Natural killer cell (primary cell): Measurements from ENCODE around the gene TPRG1. TPM values are rescaled to one million over a fixed set of nuclear protein-coding genes. Genes with fewer than 3 reads are reported as not detected.

Source experiments
- ATAC-seq, 3 donors: fragments of 150-1000 bp in 2 of 3; fragments of 200-7000 bp in 1 of 3; cut with Tn5 transposase; 1 replicate in 1 of 3; 2 replicates in 2 of 3; pipeline ENCODE4 v1.10.0; 2021; ENCODE audit warnings: mild to moderate bottlenecking in 2 of 3, moderate library complexity in 2 of 3
- DNase-seq, 2 donors: peaks; one replicate each; pipeline versions ENCODE4 v3.0.0 to v3.0.0-alpha.2; 2013 to 2021; ENCODE audit warnings: mixed read lengths in 1 of 2
- H3K27ac ChIP-seq: one replicate; pipeline ENCODE4 v1.5.1; 2013; ENCODE audit warnings: mild to moderate bottlenecking, low read length
- H3K27me3 ChIP-seq: one replicate; pipeline ENCODE4 v1.6.1; 2013; ENCODE audit warnings: low read length; ENCODE audit not compliant: control insufficient read depth, insufficient read depth
- H3K36me3 ChIP-seq: one replicate; pipeline ENCODE4 v1.6.1; 2013; ENCODE audit warnings: low read length; ENCODE audit not compliant: control insufficient read depth, insufficient read depth
- H3K4me1 ChIP-seq: one replicate; pipeline ENCODE4 v1.6.1; 2013; ENCODE audit warnings: low read length; ENCODE audit not compliant: control insufficient read depth, insufficient read depth
- H3K4me3 ChIP-seq: one replicate; pipeline ENCODE4 v1.5.1; 2013; ENCODE audit warnings: low read length
- H3K9me3 ChIP-seq: one replicate; pipeline ENCODE4 v1.6.1; 2013; ENCODE audit warnings: low read length; ENCODE audit not compliant: control insufficient read depth, insufficient read depth
- H3K27ac Mint-ChIP-seq, 2 donors: one replicate each; pipeline ENCODE4 v1.8.0; 2022; ENCODE audit warnings: mild to moderate bottlenecking in 2 of 2, mixed read lengths in 2 of 2, moderate library complexity in 1 of 2
- H3K27me3 Mint-ChIP-seq, 2 donors: one replicate each; pipeline ENCODE4 v1.8.0; 2022; ENCODE audit warnings: low read depth in 2 of 2, mixed read lengths in 2 of 2
- H3K36me3 Mint-ChIP-seq: one replicate; pipeline ENCODE4 v1.8.0; 2022; ENCODE audit warnings: mixed read lengths
- H3K4me1 Mint-ChIP-seq, 2 donors: one replicate each; pipeline ENCODE4 v1.8.0; 2022; ENCODE audit warnings: mixed read lengths in 2 of 2
- H3K4me3 Mint-ChIP-seq: one replicate; pipeline ENCODE4 v1.8.0; 2022; ENCODE audit warnings: mild to moderate bottlenecking, moderate library complexity, mixed read lengths
- H3K9me3 Mint-ChIP-seq, 2 donors: one replicate each; pipeline ENCODE4 v1.8.0; 2022; ENCODE audit warnings: mixed read lengths in 2 of 2
- CTCF ChIP-seq: fragments of 200-600 bp; IDR thresholded peaks from one replicate; pipeline ENCODE4 v1.8.0; 2022; ENCODE audit warnings: antibody characterized with exemption
- WGBS: methylation state at CpG from one replicate; pipeline ENCODE4 v1.1.7; 2013; ENCODE audit warnings: missing lambda C conversion rate; ENCODE audit not compliant: insufficient coverage; 5-methylcytosine and 5-hydroxymethylcytosine counted together
- intact Hi-C: fragments of 100-400 bp; cut with micrococcal nuclease; formaldehyde crosslinking; loops from one replicate; pipeline ENCODE4 v1.14.2; 2022
- total RNA-seq, 4 donors: library from RNA; stranded (reverse); fragments of 120-200 nt in 1 of 4; gene quantifications; one replicate each; pipeline versions ENCODE4 v1.2.3 to v1.2.4, GENCODE V29; 2013 to 2022

The TPRG1 gene
- 1 to 10 TPM; 1.3 to 4.6 (median 1.9) TPM for total RNA-seq
- 14.3 TPM for total RNA-seq (2013)

- Histone ChIP-seq H3K27me3 (no peaks in the 10 kb centered on the region), H3K27ac (no peak within 1 kb of the TSS), H3K9me3 (no peaks in the 10 kb centered on the region), H3K4me1 (no peaks in the 10 kb centered on the region), H3K4me3 (no peak within 1 kb of the TSS), H3K36me3 (no peaks in the 10 kb centered on the region)
- no peaks in the 10 kb centered on the region for H3K36me3 Mint-ChIP-seq
- no peak for TF ChIP-seq CTCF
- ATAC-seq (no peak), DNase-seq (peak in 1 of 2 donors; percentile 10)
- intact Hi-C loops = no loop called here
- H3K9me3 Mint-ChIP-seq = no peaks in the 10 kb centered on the region
- WGBS = no CpG with 5 or more reads among the region's 1 CpG
- peaks cover 10 to 20% of the 10 kb centered on the region in 2 donors for H3K27me3 Mint-ChIP-seq
- no peaks in the 10 kb centered on the region for H3K4me1 Mint-ChIP-seq
- H3K27ac Mint-ChIP-seq = no peak within 1 kb of the TSS
- H3K4me3 Mint-ChIP-seq = no peak within 1 kb of the TSS
These were observed at the start of gene TPRG1 for GRCh38 chr3:189171707-189172106. Gene TPRG1 (plus strand): TSS chr3:189171971. CDS start chr3:189207385, 35,414 bp downstream.

DNA sequence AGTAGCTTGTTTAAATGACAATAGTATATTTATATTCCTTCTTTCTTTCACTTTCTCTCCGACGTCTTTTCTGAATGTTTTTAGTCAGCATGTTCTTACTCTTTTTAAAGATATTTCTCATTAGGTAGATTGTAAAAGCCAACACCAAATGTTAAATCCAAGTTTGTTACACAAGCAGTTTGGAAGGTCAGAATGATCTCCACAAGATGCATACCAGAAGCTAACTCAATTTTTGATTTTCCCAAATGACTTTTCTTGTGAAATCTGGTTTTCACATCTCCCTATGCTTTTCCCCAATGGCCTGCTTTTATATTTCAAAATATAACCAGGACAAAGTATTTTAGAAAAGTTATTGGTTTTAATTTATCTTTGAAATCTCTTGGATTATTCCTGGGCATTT is 49.7 kb upstream of the TPRG1 start:
- Histone ChIP-seq H3K36me3 (no peaks in the 10 kb centered on the region), H3K4me3 (peak overlapping the region; percentile 7), H3K27me3 (no peaks in the 10 kb centered on the region), H3K9me3 (peaks cover 7% of the 10 kb centered on the region), H3K4me1 (no peaks in the 10 kb centered on the region), H3K27ac (peak overlapping the region; percentile 48)
- Mint-ChIP-seq H3K4me3 (no peak overlapping the region), H3K4me1 (peaks cover 0 to 7% of the 10 kb centered on the region in 2 donors), H3K27me3 (peaks cover 0 to 7% of the 10 kb centered on the region in 2 donors), H3K27ac (peak overlapping the region in 1 of 2 donors; percentile 32), H3K9me3 (peaks cover 0 to 2% of the 10 kb centered on the region in 2 donors), H3K36me3 (no peaks in the 10 kb centered on the region)
- DNase-seq (no peak), ATAC-seq (no peak)
- TF ChIP-seq CTCF = no peak
- no CpG with 5 or more reads among the region's 2 CpGs for WGBS
- intact Hi-C loops = no loop called here

DNA sequence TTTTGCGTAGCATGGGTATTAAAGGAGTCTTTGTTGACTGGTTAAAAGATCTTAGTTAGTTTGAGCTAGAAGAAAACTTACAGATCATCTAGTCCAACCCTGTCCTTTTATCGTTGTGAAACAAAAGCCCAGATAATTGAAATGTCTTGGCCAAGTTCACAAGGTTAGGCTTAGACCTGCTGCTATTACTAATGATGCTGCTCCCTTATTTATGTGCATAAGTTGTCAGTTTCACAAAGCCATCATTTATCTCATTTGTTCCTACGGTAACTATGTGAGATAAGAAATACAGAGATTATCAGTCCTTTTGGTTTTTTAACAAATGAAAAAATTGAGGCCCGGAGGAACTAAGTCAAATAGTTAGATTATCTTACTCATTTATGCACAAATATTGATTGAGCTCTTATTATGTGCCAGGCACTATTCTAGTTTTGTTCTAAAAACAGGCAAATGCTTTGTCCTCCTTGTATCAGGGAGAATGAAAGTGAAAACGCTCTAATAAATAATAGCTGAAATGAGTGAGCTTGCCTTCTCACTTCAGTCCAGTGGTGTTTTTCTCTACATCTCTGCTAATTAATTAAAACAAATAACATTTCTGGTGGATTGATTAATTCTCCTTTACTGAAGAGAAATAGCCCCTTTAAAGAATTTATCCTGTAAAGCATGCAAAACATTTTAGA is 49.1 kb upstream of the TPRG1 start:
- Mint-ChIP-seq H3K9me3 (peaks cover 0 to 2% of the 10 kb centered on the region in 2 donors), H3K27ac (peak overlapping the region in 1 of 2 donors; percentile 32), H3K36me3 (no peaks in the 10 kb centered on the region), H3K4me1 (peaks cover 0 to 7% of the 10 kb centered on the region in 2 donors), H3K4me3 (no peak overlapping the region), H3K27me3 (peaks cover 0 to 7% of the 10 kb centered on the region in 2 donors)
- ATAC-seq = no peak
- intact Hi-C loops = no loop called here
- Histone ChIP-seq H3K4me3 (peak overlapping the region; percentile 7), H3K36me3 (no peaks in the 10 kb centered on the region), H3K27me3 (no peaks in the 10 kb centered on the region), H3K27ac (peak overlapping the region; percentile 48), H3K4me1 (no peaks in the 10 kb centered on the region), H3K9me3 (peaks cover 7% of the 10 kb centered on the region)
- TF ChIP-seq CTCF = no peak
- DNase-seq = peak in 1 of 2 donors; percentile 21
- 88% methylated on average over 1 of the region's 5 CpGs for WGBS
